Uterus (tissue), 4 donors: ENCODE measurements around the gene KCNJ14. TPM values are rescaled to one million over a fixed set of nuclear protein-coding genes. Genes with fewer than 3 reads are reported as not detected.
A peak's percentile ranks its signal among the peaks of the same experiment; 100 is the strongest.

Source experiments
- DNase-seq, 2 donors: peaks; one replicate each; pipeline ENCODE4 v3.0.0-alpha.2; 2019 to 2020
- H3K27ac ChIP-seq, 2 donors: fragments of 200-600 bp; sonication (generic); 1 replicate in 1 of 2; 2 replicates in 1 of 2; pipeline ENCODE4 v1.5.1; 2016 to 2018
- H3K27me3 ChIP-seq, 2 donors: fragments of 200-600 bp; sonication (generic); one replicate each; pipeline ENCODE4 v1.5.1; 2018 to 2019; ENCODE audit warnings: control low read depth in 1 of 2
- H3K36me3 ChIP-seq, 2 donors: fragments of 200-600 bp; sonication (generic); one replicate each; pipeline ENCODE4 v1.5.1; 2019; ENCODE audit warnings: control low read depth in 1 of 2
- H3K4me1 ChIP-seq, 2 donors: fragments of 200-600 bp; sonication (generic); one replicate each; pipeline ENCODE4 v1.5.1; 2018 to 2019; ENCODE audit warnings: control low read depth in 1 of 2
- H3K4me3 ChIP-seq, 2 donors: fragments of 200-600 bp; sonication (generic); 1 replicate in 1 of 2; 2 replicates in 1 of 2; pipeline ENCODE4 v1.5.1; 2018 to 2019; ENCODE audit warnings: mild to moderate bottlenecking in 1 of 2
- H3K9me3 ChIP-seq, 2 donors: fragments of 200-600 bp; sonication (generic); one replicate each; pipeline ENCODE4 v1.5.1; 2019; ENCODE audit warnings: control low read depth in 1 of 2
- CTCF ChIP-seq, 4 experiments: fragments of 200-600 bp in 2 of 4; fragments of 450-650 bp in 2 of 4; sonication (generic) in 2 of 4; IDR thresholded peaks; one replicate each; pipeline ENCODE4 v1.5.1; 2016 to 2019; ENCODE audit warnings: antibody characterized with exemption in 4 of 4, mild to moderate bottlenecking in 2 of 4, moderate library complexity in 1 of 4
- POLR2A ChIP-seq, 2 donors: fragments of 450-650 bp; IDR thresholded peaks; one replicate each; pipeline ENCODE4 v1.6.1; 2016; ENCODE audit warnings: antibody characterized with exemption in 2 of 2, mild to moderate bottlenecking in 1 of 2, moderate library complexity in 1 of 2
- intact Hi-C: fragments of 100-400 bp; cut with DNase I; formaldehyde crosslinking; loops from one replicate; pipeline ENCODE4 v1.15.1; 2023; ENCODE audit warnings: low total_unique reads
- total RNA-seq, 4 donors: library from RNA; depleted of rRNA in 3 of 4; stranded (reverse); fragments of >200 nt in 3 of 4; gene quantifications; one replicate each; pipeline versions ENCODE4 v1.1.0 to v1.2.4, GENCODE V29; 2014 to 2023
- donor health status: DM: yes; HTN: yes; CAD: no.

The KCNJ14 gene
- total RNA-seq, 4 donors from 2014 or later = 0.29 to 2.2 (median 1.2) TPM; not detected in 1

GRCh38 chr19:48417421-48417820 is 38.0 kb upstream of the KCNJ14 start:
- TF ChIP-seq POLR2A (IDR thresholded peaks at IDR 0.05) = no peak
- TF ChIP-seq CTCF (IDR thresholded peaks at IDR 0.05) = no peak
- Histone ChIP-seq H3K4me3 (no peak overlapping the region), H3K9me3 (no peaks in the 10 kb centered on the region), H3K4me1 (no peaks in the 10 kb centered on the region), H3K36me3 (no peaks in the 10 kb centered on the region), H3K27ac (no peak overlapping the region), H3K27me3 (no peaks in the 10 kb centered on the region)
- DNase-seq = no peak
- intact Hi-C loops = no loop called here

- intact Hi-C loops = no loop called here
- no peaks in the 10 kb centered on the region for H3K27me3 ChIP-seq
- TF ChIP-seq POLR2A (IDR thresholded peaks at IDR 0.05) (no peak), CTCF (IDR thresholded peaks at IDR 0.05) (no peak)
- H3K4me1 ChIP-seq = no peaks in the 10 kb centered on the region
- no peak overlapping the region for H3K4me3 ChIP-seq
- no peak for DNase-seq
- no peaks in the 10 kb centered on the region for H3K9me3 ChIP-seq
- no peaks in the 10 kb centered on the region for H3K36me3 ChIP-seq
- H3K27ac ChIP-seq = no peak overlapping the region
Observed at GRCh38 chr19:48418317-48419064, 36.9 kb upstream of the KCNJ14 start.

- no peaks in the 10 kb centered on the region for H3K36me3 ChIP-seq
- no peaks in the 10 kb centered on the region for H3K27me3 ChIP-seq
- no peak overlapping the region for H3K27ac ChIP-seq
- H3K4me3 ChIP-seq = no peak overlapping the region
- intact Hi-C loops = no loop called here
- peak in 1 of 2 donors; percentile 28 for DNase-seq
- TF ChIP-seq CTCF (IDR thresholded peaks at IDR 0.05) = no peak
- no peak for TF ChIP-seq POLR2A (IDR thresholded peaks at IDR 0.05)
- no peaks in the 10 kb centered on the region for H3K9me3 ChIP-seq
- no peaks in the 10 kb centered on the region for H3K4me1 ChIP-seq
Observed at GRCh38 chr19:48419158-48419920, 36.0 kb upstream of the KCNJ14 start.

- Histone ChIP-seq H3K4me1 (no peaks in the 10 kb centered on the region), H3K27me3 (no peaks in the 10 kb centered on the region), H3K27ac (no peak overlapping the region), H3K4me3 (no peak overlapping the region), H3K9me3 (no peaks in the 10 kb centered on the region), H3K36me3 (no peaks in the 10 kb centered on the region)
- intact Hi-C loops = no loop called here
- peak in 1 of 2 donors; percentile 70 for DNase-seq
- TF ChIP-seq POLR2A (IDR thresholded peaks at IDR 0.05) = no peak
- TF ChIP-seq CTCF (IDR thresholded peaks at IDR 0.05) = no peak
Observed at GRCh38 chr19:48421548-48421947, 33.8 kb upstream of the KCNJ14 start.

- intact Hi-C loops = no loop called here
- no peaks in the 10 kb centered on the region for H3K27me3 ChIP-seq
- H3K4me1 ChIP-seq = no peaks in the 10 kb centered on the region
- no peak overlapping the region for H3K4me3 ChIP-seq
- DNase-seq = no peak
- no peaks in the 10 kb centered on the region for H3K36me3 ChIP-seq
- no peaks in the 10 kb centered on the region for H3K9me3 ChIP-seq
- no peak overlapping the region for H3K27ac ChIP-seq
- no peak for TF ChIP-seq CTCF (IDR thresholded peaks at IDR 0.05)
- no peak for TF ChIP-seq POLR2A (IDR thresholded peaks at IDR 0.05)
Observed at GRCh38 chr19:48424694-48425219, 30.6 kb upstream of the KCNJ14 start.
